GM12878 (cell line): ENCODE measurements around the gene DUSP10.

Experiments used
- CTCF ChIP-seq, 3 experiments: IDR thresholded peaks in 2 of 3; conservative IDR thresholded peaks in 1 of 3; 2 replicates each; pipeline ENCODE4 v1.5.1; 2011; ENCODE audit warnings: low read depth in 3 of 3, low read length in 3 of 3, mild to moderate bottlenecking in 3 of 3, control low read depth in 2 of 3, moderate library complexity in 2 of 3, inconsistent platforms in 1 of 3, mixed read lengths in 1 of 3; ENCODE audit not compliant: control insufficient read depth in 2 of 3, insufficient read depth in 1 of 3; ENCODE audit errors: extremely low read depth in 1 of 3
- EP300 ChIP-seq, 2 experiments: fragments of 150-350 bp in 1 of 2; IDR thresholded peaks; 2 replicates each; pipeline ENCODE4 v1.6.1; 2011 to 2012; ENCODE audit warnings: low read depth in 2 of 2, low read length in 2 of 2, borderline replicate concordance in 1 of 2, improper control_type of control experiment in 1 of 2, inconsistent platforms in 1 of 2; ENCODE audit not compliant: control insufficient read depth in 1 of 2
- ETV6 ChIP-seq, 2 experiments: fragments of 450-650 bp in 1 of 2; IDR thresholded peaks in 1 of 2; conservative IDR thresholded peaks in 1 of 2; 2 replicates each; pipeline ENCODE4 v1.6.1; 2014; ENCODE audit warnings: antibody characterized with exemption in 1 of 2, borderline replicate concordance in 1 of 2, low read depth in 1 of 2, mild to moderate bottlenecking in 1 of 2, moderate library complexity in 1 of 2
- POLR2AphosphoS5 ChIP-seq: IDR thresholded peaks from 2 replicates; pipeline ENCODE4 v1.6.1; 2011; ENCODE audit warnings: mild to moderate bottlenecking, low read length, inconsistent platforms
- RAD21 ChIP-seq: IDR thresholded peaks from 2 replicates; pipeline ENCODE4 v1.6.1; 2011; ENCODE audit warnings: mild to moderate bottlenecking, low read depth, low read length, moderate library complexity; ENCODE audit not compliant: insufficient read depth
- RFX5 ChIP-seq: IDR thresholded peaks from 2 replicates; pipeline ENCODE4 v1.6.1; 2011; ENCODE audit warnings: low read depth, low read length, improper control_type of control experiment
- SIN3A ChIP-seq: IDR thresholded peaks from 2 replicates; pipeline ENCODE4 v1.6.1; 2012; ENCODE audit warnings: low read depth, low read length, improper control_type of control experiment
- SMC3 ChIP-seq: IDR thresholded peaks from 2 replicates; pipeline ENCODE4 v1.6.1; 2011; ENCODE audit warnings: low read length, improper control_type of control experiment, borderline replicate concordance
- SP1 ChIP-seq: IDR thresholded peaks from one replicate; pipeline ENCODE4 v1.6.1; 2011; ENCODE audit warnings: low read depth, low read length
- YBX1 ChIP-seq: fragments of 450-650 bp; IDR thresholded peaks from 2 replicates; pipeline ENCODE4 v1.6.1; 2016; ENCODE audit warnings: antibody characterized with exemption
- ZZZ3 ChIP-seq: IDR thresholded peaks from 2 replicates; pipeline ENCODE4 v1.6.1; 2011; ENCODE audit warnings: low read depth; ENCODE audit not compliant: control insufficient read depth, insufficient read length

GRCh38 chr1:221712776-221713431, 29.0 kb downstream of the DUSP10 start:
- TF ChIP-seq CTCF (IDR thresholded peaks at IDR 0.05 in 2 of 3, conservative IDR thresholded peaks at IDR 0.05 in 1 of 3; ENCODE audit: control insufficient read depth in 2 of 3, extremely low read depth in 1 of 3, insufficient read depth in 1 of 3, low read depth in 3 of 3, low read length in 3 of 3) (no peak), YBX1 (no peak), SMC3 (no peak), SIN3A (no peak), RFX5 (no peak), POLR2AphosphoS5 (peak; percentile 79; the same call in 1 of the 2 replicates), RAD21 (peak; percentile 29; the same call in 1 of the 2 replicates), ZZZ3 (no peak), SP1 (peak; percentile 65), EP300 (IDR thresholded peaks at IDR 0.05; ENCODE audit: borderline replicate concordance in 1 of 2, control insufficient read depth in 1 of 2, low read depth in 2 of 2, low read length in 2 of 2) (peak; percentile 78 to 85), ETV6 (conservative IDR thresholded peaks at IDR 0.05 in 1 of 2, IDR thresholded peaks at IDR 0.05 in 1 of 2; ENCODE audit: borderline replicate concordance in 1 of 2, low read depth in 1 of 2) (peak in 1 of 2 experiments; percentile 72; a peak in 2 of 4 replicates)
